Choroid plexus epithelial cell (primary cell): Measurements from ENCODE around the gene NME7.

Source experiments
- DNase-seq: peaks from one replicate; pipeline ENCODE4 v3.0.0-alpha.2; 2010; ENCODE audit warnings: low read depth
- H3K4me3 ChIP-seq: 2 replicates; pipeline ENCODE4 v1.5.1; 2011; ENCODE audit warnings: low read depth, mild to moderate bottlenecking, control low read depth, low read length, moderate library complexity
- TF ChIP-seq, protein P1 (sequence below): conservative IDR thresholded peaks from 2 replicates; pipeline ENCODE4 v1.5.1; 2011; ENCODE audit warnings: low read depth, mild to moderate bottlenecking, control low read depth, inconsistent platforms, low read length, moderate library complexity

NME7 gene

DNA sequence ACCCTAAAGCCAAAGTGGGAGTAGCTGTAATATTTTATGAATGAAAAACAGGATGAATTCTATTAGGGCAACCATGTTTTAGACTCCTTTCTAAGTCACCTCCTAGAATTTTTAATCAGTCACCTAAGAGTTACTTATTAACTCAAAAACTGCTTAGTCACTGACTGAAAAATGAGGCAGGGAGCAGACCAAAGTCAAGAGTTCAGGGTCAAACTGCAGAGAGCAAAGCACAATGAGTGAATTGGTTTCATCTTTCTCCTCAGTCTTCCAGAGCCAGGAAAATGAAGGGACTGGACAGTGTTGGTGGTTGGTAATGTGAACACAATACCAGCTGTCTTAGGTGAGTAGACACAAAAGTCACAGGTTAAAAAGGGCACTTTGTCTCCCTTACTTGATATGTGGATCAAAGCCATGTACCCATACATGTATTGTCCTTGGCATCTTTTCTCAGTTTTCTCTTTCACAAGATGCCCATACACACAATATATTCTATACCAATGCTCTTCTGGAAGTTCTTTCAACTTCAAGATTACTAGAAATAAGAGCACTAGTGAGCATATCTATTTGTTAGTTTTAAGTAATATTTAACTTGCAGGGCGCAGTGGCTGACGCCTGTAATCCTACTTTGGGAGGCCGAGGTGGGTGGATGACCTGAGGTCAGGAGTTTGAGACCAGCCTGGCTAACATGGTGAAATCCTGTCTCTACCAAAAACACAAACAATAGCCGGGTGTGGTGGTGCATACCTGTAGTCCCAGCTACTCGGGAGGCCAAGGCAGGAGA lies 218.9 kb downstream of the NME7 start:
- TF ChIP-seq, protein P1, sequence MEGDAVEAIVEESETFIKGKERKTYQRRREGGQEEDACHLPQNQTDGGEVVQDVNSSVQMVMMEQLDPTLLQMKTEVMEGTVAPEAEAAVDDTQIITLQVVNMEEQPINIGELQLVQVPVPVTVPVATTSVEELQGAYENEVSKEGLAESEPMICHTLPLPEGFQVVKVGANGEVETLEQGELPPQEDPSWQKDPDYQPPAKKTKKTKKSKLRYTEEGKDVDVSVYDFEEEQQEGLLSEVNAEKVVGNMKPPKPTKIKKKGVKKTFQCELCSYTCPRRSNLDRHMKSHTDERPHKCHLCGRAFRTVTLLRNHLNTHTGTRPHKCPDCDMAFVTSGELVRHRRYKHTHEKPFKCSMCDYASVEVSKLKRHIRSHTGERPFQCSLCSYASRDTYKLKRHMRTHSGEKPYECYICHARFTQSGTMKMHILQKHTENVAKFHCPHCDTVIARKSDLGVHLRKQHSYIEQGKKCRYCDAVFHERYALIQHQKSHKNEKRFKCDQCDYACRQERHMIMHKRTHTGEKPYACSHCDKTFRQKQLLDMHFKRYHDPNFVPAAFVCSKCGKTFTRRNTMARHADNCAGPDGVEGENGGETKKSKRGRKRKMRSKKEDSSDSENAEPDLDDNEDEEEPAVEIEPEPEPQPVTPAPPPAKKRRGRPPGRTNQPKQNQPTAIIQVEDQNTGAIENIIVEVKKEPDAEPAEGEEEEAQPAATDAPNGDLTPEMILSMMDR, result no peak
- no peak overlapping the region for H3K4me3 ChIP-seq
- peak; percentile 17 for DNase-seq

DNA sequence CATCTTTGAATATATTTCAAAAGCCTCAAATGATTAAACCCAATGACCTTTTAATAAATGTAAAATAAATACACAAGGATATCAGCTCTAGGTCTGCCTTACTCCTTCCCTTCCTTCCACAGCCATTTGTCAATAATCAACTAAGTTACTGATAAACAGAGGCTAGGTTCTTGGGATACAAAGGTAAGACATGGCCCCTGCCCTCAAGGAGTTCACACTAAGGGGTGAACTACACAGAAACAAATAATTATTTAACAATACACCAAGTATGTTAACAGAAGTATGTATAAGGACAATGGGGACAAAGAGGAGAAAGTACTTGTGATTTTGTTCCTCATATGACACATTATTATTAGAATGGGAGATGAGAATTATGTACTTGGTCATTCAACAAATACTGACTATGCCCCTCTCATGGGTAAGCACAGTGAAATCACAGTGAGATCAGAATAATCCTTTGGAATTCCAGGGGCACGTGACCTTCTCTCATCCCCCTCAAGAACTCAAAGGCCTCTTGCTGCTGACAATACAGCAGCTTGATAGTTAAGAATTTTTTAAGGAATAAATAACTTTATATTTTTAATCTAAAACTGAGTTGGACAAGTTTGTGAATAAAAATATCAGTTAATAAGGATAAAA lies 220.9 kb downstream of the NME7 start:
- no peak for DNase-seq
- no peak overlapping the region for H3K4me3 ChIP-seq
- TF ChIP-seq, protein P1, result no peak

DNA sequence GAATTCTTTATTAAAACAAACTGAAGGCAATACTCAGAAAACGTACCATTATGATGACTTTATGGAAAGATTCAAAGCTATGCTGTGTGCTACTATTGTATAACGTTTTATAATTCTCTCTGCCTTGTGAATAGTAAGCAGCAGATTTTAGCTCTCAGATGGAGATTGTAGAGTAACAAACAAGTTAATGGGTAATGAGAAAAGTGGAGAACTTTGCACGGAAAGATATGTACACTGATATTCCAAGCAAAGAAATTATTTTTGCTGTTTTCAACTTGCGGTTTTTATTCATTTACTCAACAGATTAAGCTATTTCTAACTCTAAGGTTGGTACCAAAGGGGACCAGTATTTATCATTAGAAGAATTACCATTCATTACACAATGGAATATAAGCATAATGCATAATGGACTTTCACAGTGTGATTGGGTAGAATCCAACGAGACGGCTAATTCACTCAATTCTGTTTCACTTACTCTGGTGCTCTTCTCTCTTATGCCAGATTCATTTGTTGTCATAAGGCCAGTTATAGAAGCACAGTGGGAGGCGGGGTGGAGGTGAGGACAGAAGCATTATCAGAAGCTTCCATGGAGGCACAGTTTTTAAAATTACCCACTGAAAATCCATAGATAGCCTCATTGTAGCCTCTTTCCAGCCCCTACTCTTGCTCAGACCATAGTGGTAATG lies 222.5 kb downstream of the NME7 start:
- TF ChIP-seq, protein P1, result no peak
- no peak for DNase-seq
- H3K4me3 ChIP-seq, result no peak overlapping the region

DNA sequence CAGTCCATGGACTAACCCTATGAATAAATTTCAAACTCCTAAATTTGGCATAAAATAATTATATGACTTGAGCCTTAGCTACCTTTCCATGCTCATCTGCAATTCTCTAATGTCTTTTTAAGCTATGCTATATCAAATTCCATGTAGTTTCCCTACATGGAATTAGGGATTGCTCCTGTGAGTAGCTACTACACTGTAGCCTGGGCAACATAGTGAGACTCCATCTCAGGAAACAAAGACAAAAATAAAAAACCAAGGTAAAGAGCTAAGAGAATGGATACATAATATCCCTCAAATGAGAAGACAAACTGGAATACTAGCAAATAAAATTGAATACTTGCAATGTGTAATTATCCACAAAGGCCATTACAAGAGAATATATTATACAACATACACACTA lies 223.6 kb downstream of the NME7 start:
- DNase-seq, result no peak
- H3K4me3 ChIP-seq, result no peak overlapping the region
- TF ChIP-seq, protein P1, result no peak

DNA sequence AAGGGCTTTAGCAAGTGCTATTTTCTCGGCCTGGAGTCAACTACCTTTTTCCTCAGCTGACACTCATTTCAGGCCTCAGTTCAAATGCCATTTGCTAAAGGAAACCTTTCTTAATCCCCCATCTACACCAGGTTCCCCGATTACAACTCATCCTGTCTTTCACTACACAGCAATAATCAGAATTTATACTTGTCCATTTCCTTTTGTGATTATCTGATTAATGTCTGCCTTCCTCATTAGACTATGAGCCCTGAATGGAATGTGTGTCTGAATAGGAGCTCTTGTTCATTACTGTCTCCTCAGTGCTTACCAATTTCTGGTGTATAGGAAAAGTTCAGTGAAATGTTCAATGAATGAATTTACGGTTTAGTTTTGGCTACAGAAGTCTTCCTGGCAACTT lies 224.3 kb downstream of the NME7 start:
- no peak for DNase-seq
- no peak overlapping the region for H3K4me3 ChIP-seq
- TF ChIP-seq, protein P1, result no peak

DNA sequence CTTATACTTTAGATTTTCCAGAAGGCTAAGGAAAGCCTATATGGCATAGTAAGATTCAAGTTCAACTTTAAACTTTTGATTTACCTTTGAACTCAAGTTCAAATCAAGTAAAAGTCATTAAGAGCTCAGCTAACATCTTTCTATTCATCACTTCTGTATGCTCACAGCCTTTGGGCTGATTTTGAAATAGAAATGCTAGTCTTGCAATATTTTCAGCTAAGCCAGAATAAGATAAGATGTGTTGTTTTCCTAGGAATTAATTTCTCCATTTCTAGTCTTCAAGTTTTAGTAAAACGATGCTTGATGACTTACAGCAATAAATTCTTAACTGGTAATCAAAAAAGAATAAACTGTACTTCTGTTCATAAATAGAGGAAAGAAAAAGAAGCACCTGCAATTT lies 225.5 kb downstream of the NME7 start:
- TF ChIP-seq, protein P1, result no peak
- H3K4me3 ChIP-seq, result no peak overlapping the region
- no peak for DNase-seq

DNA sequence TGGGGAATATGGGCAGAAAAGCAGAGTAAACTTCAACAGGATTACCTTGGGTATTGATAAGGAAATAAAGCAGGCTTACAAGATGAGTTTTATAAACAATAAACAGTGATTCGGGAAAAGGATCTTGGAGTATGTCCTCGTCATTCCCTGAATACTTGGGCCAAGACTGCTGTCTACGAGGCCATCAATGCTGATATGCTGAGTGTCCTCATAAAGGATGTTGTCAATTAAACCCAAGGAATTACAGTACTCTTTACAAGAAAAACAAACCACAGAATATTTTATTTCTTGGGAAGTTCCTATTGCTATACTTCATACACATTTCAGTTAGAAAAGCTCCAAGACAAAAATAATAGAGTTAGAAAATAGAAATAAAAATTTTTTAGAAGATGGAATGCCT lies 226.2 kb downstream of the NME7 start:
- H3K4me3 ChIP-seq, result no peak overlapping the region
- no peak for DNase-seq
- TF ChIP-seq, protein P1, result no peak
